Right ventricle myocardium inferior (tissue), 1 donor: ENCODE results near the gene PARK7. TPM values are rescaled to one million over a fixed set of nuclear protein-coding genes. Genes with fewer than 3 reads are reported as not detected.
"Not testable (repeated sequence)": the region's sequence is repeated elsewhere in the genome, so short reads cannot be mapped to it uniquely, and the experiment has no call there.

Experiments
- ATAC-seq: fragments of 200-7000 bp; cut with Tn5 transposase; one replicate; pipeline ENCODE4 v1.9.1; 2020; ENCODE audit warnings: mild to moderate bottlenecking, moderate library complexity
- DNase-seq: peaks from one replicate; pipeline ENCODE4 v3.0.0; 2021; ENCODE audit errors: missing footprints
- intact Hi-C: fragments of 100-400 bp; cut with DNase I; formaldehyde crosslinking; loops from one replicate; pipeline ENCODE4 v1.11.0; 2022
- total RNA-seq: library from RNA; stranded (reverse); fragmentation: NEBNext Ultra II Directional; extraction: Animal tissue kit (Norgen Biotek cat#: 25700); gene quantifications from one replicate; pipeline ENCODE4 v1.2.1, GENCODE V29; 2021
- donor health status: DM: no; HTN: yes; CAD: no; lungs with severe emphysema.

The PARK7 gene
- total RNA-seq, 1 donor from 2014 or later: 372 TPM

- ATAC-seq: no peak
- DNase-seq: no peak
- intact Hi-C loops: no loop called here
Measured at GRCh38 chr1:7941437-7941793, 20.1 kb upstream of the PARK7 start.

- ATAC-seq (peak; percentile 82), DNase-seq (peak; percentile 83)
- intact Hi-C loops: no loop called here
Measured at GRCh38 chr1:7942214-7942921, 19.1 kb upstream of the PARK7 start.

- ATAC-seq: no peak
- DNase-seq: no peak
- intact Hi-C loops: no loop called here
Measured at GRCh38 chr1:7943251-7943650, 18.3 kb upstream of the PARK7 start.

- intact Hi-C loops: no loop called here
- ATAC-seq (no peak), DNase-seq (no peak)
Measured at GRCh38 chr1:7948960-7949359, 12.6 kb upstream of the PARK7 start.

GRCh38 chr1:7952791-7953190 lies 8.7 kb upstream of the PARK7 start:
- DNase-seq, ATAC-seq: not testable (repeated sequence)

GRCh38 chr1:7953850-7954609 lies 7.5 kb upstream of the PARK7 start:
- peak; percentile 99 for DNase-seq
- intact Hi-C loops: no loop called here
- ATAC-seq: peak; percentile 100

More at GRCh38 chr1:7952791-7953190, 8.7 kb upstream of the PARK7 start:
- intact Hi-C loops: not testable (repeated sequence)

- intact Hi-C loops: no loop called here
- DNase-seq: no peak
- ATAC-seq: no peak
Measured at GRCh38 chr1:7954683-7955082, 6.8 kb upstream of the PARK7 start.

GRCh38 chr1:7956218-7957032 lies 5.1 kb upstream of the PARK7 start:
- intact Hi-C loops: no loop called here
- no peak for DNase-seq
- no peak for ATAC-seq

- no peak for DNase-seq
- no peak for ATAC-seq
- intact Hi-C loops: no loop called here
Measured at GRCh38 chr1:7960165-7960564, 1.3 kb upstream of the PARK7 start.

GRCh38 chr1:7960867-7961215 lies 670 bp upstream of the PARK7 start:
- ATAC-seq: no peak

GRCh38 chr1:7962014-7962335 lies 464 bp downstream of the PARK7 start:
- ATAC-seq: no peak
- intact Hi-C loops: no loop called here
- DNase-seq: no peak

More at GRCh38 chr1:7960867-7961215, 670 bp upstream of the PARK7 start:
- intact Hi-C loops: no loop called here
- no peak for DNase-seq

GRCh38 chr1:7962636-7963377 lies 1.3 kb downstream of the PARK7 start:
- ATAC-seq: no peak
- intact Hi-C loops: no loop called here
- DNase-seq: no peak

- intact Hi-C loops, ATAC-seq, DNase-seq: not testable (repeated sequence)
Measured at GRCh38 chr1:7963378-7963730, 1.8 kb downstream of the PARK7 start.

- DNase-seq, ATAC-seq, intact Hi-C loops: not testable (repeated sequence)
Measured at GRCh38 chr1:7963841-7964240, 2.3 kb downstream of the PARK7 start.

GRCh38 chr1:7964476-7964875 lies 3.0 kb downstream of the PARK7 start:
- no peak for ATAC-seq
- DNase-seq: no peak
- intact Hi-C loops: no loop called here

GRCh38 chr1:7967196-7967595 lies 5.7 kb downstream of the PARK7 start:
- intact Hi-C loops: no loop called here
- no peak for ATAC-seq

GRCh38 chr1:7967651-7968050 lies 6.1 kb downstream of the PARK7 start:
- no peak for DNase-seq
- intact Hi-C loops: no loop called here
- no peak for ATAC-seq

More at GRCh38 chr1:7967196-7967595, 5.7 kb downstream of the PARK7 start:
- no peak for DNase-seq

- DNase-seq (no peak), ATAC-seq (no peak)
- intact Hi-C loops: loop anchor here (10.0 kb wide), 1 partner anchor 875 kb away; no protein-coding TSS in a partner anchor
Measured at GRCh38 chr1:7970246-7970645, 8.7 kb downstream of the PARK7 start.

- no peak for ATAC-seq
- DNase-seq: no peak
- intact Hi-C loops: loop anchor here (10.0 kb wide), 1 partner anchor 874 kb away; no protein-coding TSS in a partner anchor
Measured at GRCh38 chr1:7971024-7971423, 9.5 kb downstream of the PARK7 start.
